Measurements from ENCODE around the gene UPB1. TPM values are rescaled to one million over a fixed set of nuclear protein-coding genes. Genes with fewer than 3 reads are reported as not detected.
"Not testable (repeated sequence)": the region's sequence is repeated elsewhere in the genome, so short reads cannot be mapped to it uniquely, and the experiment has no call there.

Gene UPB1
- total RNA-seq, 2 experiments from 2014 or later = 0.08 TPM; not detected in 1

GRCh38 chr22:24466716-24467328, 28.3 kb upstream of the UPB1 start:
- peaks cover 12% of the 10 kb centered on the region for H3K4me1 Mint-ChIP-seq
- H3K9me3 Mint-ChIP-seq = no peaks in the 10 kb centered on the region
- no peak overlapping the region for H3K4me3 Mint-ChIP-seq

GRCh38 chr22:24467340-24467739, 27.8 kb upstream of the UPB1 start:
- Mint-ChIP-seq H3K4me3 (no peak overlapping the region), H3K9me3 (no peaks in the 10 kb centered on the region), H3K27ac (no peak overlapping the region)

More at GRCh38 chr22:24466716-24467328, 28.3 kb upstream of the UPB1 start:
- H3K27ac Mint-ChIP-seq = no peak overlapping the region
- DNase-seq = no peak
- no peaks in the 10 kb centered on the region for H3K36me3 Mint-ChIP-seq
- H3K27me3 Mint-ChIP-seq = no peaks in the 10 kb centered on the region

GRCh38 chr22:24471570-24471969, 23.6 kb upstream of the UPB1 start:
- Mint-ChIP-seq H3K9me3 (no peaks in the 10 kb centered on the region), H3K27ac (no peak overlapping the region), H3K36me3 (no peaks in the 10 kb centered on the region), H3K27me3 (no peaks in the 10 kb centered on the region), H3K4me3 (no peak overlapping the region), H3K4me1 (peaks cover 3% of the 10 kb centered on the region)
- no peak for DNase-seq

More at GRCh38 chr22:24467340-24467739, 27.8 kb upstream of the UPB1 start:
- Mint-ChIP-seq H3K4me1 (peaks cover 12% of the 10 kb centered on the region), H3K36me3 (no peaks in the 10 kb centered on the region), H3K27me3 (no peaks in the 10 kb centered on the region)
- DNase-seq = no peak

GRCh38 chr22:24473284-24473683, 21.8 kb upstream of the UPB1 start:
- Mint-ChIP-seq H3K4me3 (no peak overlapping the region), H3K27me3 (no peaks in the 10 kb centered on the region), H3K36me3 (no peaks in the 10 kb centered on the region), H3K9me3 (no peaks in the 10 kb centered on the region), H3K4me1 (no peaks in the 10 kb centered on the region), H3K27ac (no peak overlapping the region)
- no peak for DNase-seq

GRCh38 chr22:24474221-24474620, 20.9 kb upstream of the UPB1 start:
- DNase-seq = no peak
- H3K9me3 Mint-ChIP-seq = no peaks in the 10 kb centered on the region
- H3K4me3 Mint-ChIP-seq = no peak overlapping the region
- no peaks in the 10 kb centered on the region for H3K36me3 Mint-ChIP-seq
- H3K4me1 Mint-ChIP-seq = no peaks in the 10 kb centered on the region
- no peaks in the 10 kb centered on the region for H3K27me3 Mint-ChIP-seq
- no peak overlapping the region for H3K27ac Mint-ChIP-seq

- H3K36me3 Mint-ChIP-seq = no peaks in the 10 kb centered on the region
- H3K9me3 Mint-ChIP-seq = no peaks in the 10 kb centered on the region
- H3K27me3 Mint-ChIP-seq = no peaks in the 10 kb centered on the region
- H3K4me1 Mint-ChIP-seq = no peaks in the 10 kb centered on the region
- H3K4me3 Mint-ChIP-seq = no peak overlapping the region
- no peak overlapping the region for H3K27ac Mint-ChIP-seq
- DNase-seq = no peak
These were observed 20.4 kb upstream of the UPB1 start for GRCh38 chr22:24474649-24475255.

- no peaks in the 10 kb centered on the region for H3K9me3 Mint-ChIP-seq
These were observed 13.5 kb upstream of the UPB1 start for GRCh38 chr22:24481641-24482040.

GRCh38 chr22:24482575-24482974, 12.6 kb upstream of the UPB1 start:
- peaks cover 10% of the 10 kb centered on the region for H3K4me1 Mint-ChIP-seq
- no peak overlapping the region for H3K27ac Mint-ChIP-seq
- no peaks in the 10 kb centered on the region for H3K9me3 Mint-ChIP-seq
- H3K27me3 Mint-ChIP-seq = no peaks in the 10 kb centered on the region
- DNase-seq = no peak
- no peak overlapping the region for H3K4me3 Mint-ChIP-seq
- no peaks in the 10 kb centered on the region for H3K36me3 Mint-ChIP-seq

More at GRCh38 chr22:24481641-24482040, 13.5 kb upstream of the UPB1 start:
- Mint-ChIP-seq H3K27me3 (no peaks in the 10 kb centered on the region), H3K36me3 (no peaks in the 10 kb centered on the region), H3K4me3 (no peak overlapping the region), H3K4me1 (peaks cover 10% of the 10 kb centered on the region), H3K27ac (no peak overlapping the region)
- no peak for DNase-seq

GRCh38 chr22:24482998-24483397, 12.1 kb upstream of the UPB1 start:
- H3K4me1 Mint-ChIP-seq = peaks cover 10% of the 10 kb centered on the region
- H3K4me3 Mint-ChIP-seq = no peak overlapping the region
- H3K36me3 Mint-ChIP-seq = no peaks in the 10 kb centered on the region
- DNase-seq = no peak
- H3K27me3 Mint-ChIP-seq = no peaks in the 10 kb centered on the region
- H3K27ac Mint-ChIP-seq = no peak overlapping the region
- no peaks in the 10 kb centered on the region for H3K9me3 Mint-ChIP-seq

- Mint-ChIP-seq H3K9me3 (no peaks in the 10 kb centered on the region), H3K36me3 (no peaks in the 10 kb centered on the region), H3K27ac (no peak overlapping the region), H3K4me1 (peaks cover 10% of the 10 kb centered on the region), H3K27me3 (no peaks in the 10 kb centered on the region), H3K4me3 (no peak overlapping the region)
- DNase-seq = no peak
These were observed 11.1 kb upstream of the UPB1 start for GRCh38 chr22:24483976-24484545.

GRCh38 chr22:24485170-24485569, 10.0 kb upstream of the UPB1 start:
- DNase-seq = no peak
- Mint-ChIP-seq H3K27ac (no peak overlapping the region), H3K4me1 (peaks cover 10% of the 10 kb centered on the region), H3K36me3 (no peaks in the 10 kb centered on the region), H3K4me3 (no peak overlapping the region), H3K9me3 (no peaks in the 10 kb centered on the region), H3K27me3 (no peaks in the 10 kb centered on the region)

GRCh38 chr22:24485608-24486007, 9.5 kb upstream of the UPB1 start:
- H3K36me3 Mint-ChIP-seq = no peaks in the 10 kb centered on the region
- peaks cover 10% of the 10 kb centered on the region for H3K4me1 Mint-ChIP-seq
- no peaks in the 10 kb centered on the region for H3K9me3 Mint-ChIP-seq
- H3K27ac Mint-ChIP-seq = no peak overlapping the region
- DNase-seq = no peak
- H3K4me3 Mint-ChIP-seq = no peak overlapping the region
- H3K27me3 Mint-ChIP-seq = no peaks in the 10 kb centered on the region

GRCh38 chr22:24486501-24486921, 8.6 kb upstream of the UPB1 start:
- no peak overlapping the region for H3K4me3 Mint-ChIP-seq
- H3K36me3 Mint-ChIP-seq = no peaks in the 10 kb centered on the region
- no peak for DNase-seq
- no peaks in the 10 kb centered on the region for H3K9me3 Mint-ChIP-seq
- no peak overlapping the region for H3K27ac Mint-ChIP-seq
- H3K4me1 Mint-ChIP-seq = peaks cover 10% of the 10 kb centered on the region
- H3K27me3 Mint-ChIP-seq = peaks cover 5% of the 10 kb centered on the region

- Mint-ChIP-seq H3K4me1 (no peaks in the 10 kb centered on the region), H3K27ac (no peak overlapping the region), H3K36me3 (no peaks in the 10 kb centered on the region), H3K4me3 (no peak overlapping the region), H3K27me3 (peaks cover 29% of the 10 kb centered on the region), H3K9me3 (no peaks in the 10 kb centered on the region)
- no peak for DNase-seq
These were observed 6.1 kb upstream of the UPB1 start for GRCh38 chr22:24489011-24489410.

GRCh38 chr22:24489434-24489833, 5.7 kb upstream of the UPB1 start:
- not testable (repeated sequence) for H3K4me3 Mint-ChIP-seq, H3K9me3 Mint-ChIP-seq, H3K36me3 Mint-ChIP-seq, DNase-seq, H3K4me1 Mint-ChIP-seq, H3K27ac Mint-ChIP-seq
- peaks cover 33% of the 10 kb centered on the region for H3K27me3 Mint-ChIP-seq

- no peak overlapping the region for H3K4me3 Mint-ChIP-seq
- DNase-seq = no peak
- H3K27me3 Mint-ChIP-seq = peaks cover 47% of the 10 kb centered on the region
- no peaks in the 10 kb centered on the region for H3K4me1 Mint-ChIP-seq
- no peak overlapping the region for H3K27ac Mint-ChIP-seq
- H3K9me3 Mint-ChIP-seq = no peaks in the 10 kb centered on the region
- H3K36me3 Mint-ChIP-seq = no peaks in the 10 kb centered on the region
These were observed 2.7 kb upstream of the UPB1 start for GRCh38 chr22:24492391-24492790.
